HG02642 (cell line): Measurements from ENCODE around the gene B4GALNT4.
A peak's percentile ranks its signal among the peaks of the same experiment; 100 is the strongest.
"Not testable (repeated sequence)": the region's sequence is repeated elsewhere in the genome, so short reads cannot be mapped to it uniquely, and the experiment has no call there.

Source experiments
- ATAC-seq: cut with Tn5 transposase; IDR thresholded peaks from one replicate; pipeline ENCODE4 v1.9.1; 2021; ENCODE audit warnings: mild to moderate bottlenecking; ENCODE audit not compliant: unreplicated experiment, poor library complexity

The B4GALNT4 gene

GRCh38 chr11:405323-405953 is 36.1 kb downstream of the B4GALNT4 start:
- ATAC-seq = no peak

DNA sequence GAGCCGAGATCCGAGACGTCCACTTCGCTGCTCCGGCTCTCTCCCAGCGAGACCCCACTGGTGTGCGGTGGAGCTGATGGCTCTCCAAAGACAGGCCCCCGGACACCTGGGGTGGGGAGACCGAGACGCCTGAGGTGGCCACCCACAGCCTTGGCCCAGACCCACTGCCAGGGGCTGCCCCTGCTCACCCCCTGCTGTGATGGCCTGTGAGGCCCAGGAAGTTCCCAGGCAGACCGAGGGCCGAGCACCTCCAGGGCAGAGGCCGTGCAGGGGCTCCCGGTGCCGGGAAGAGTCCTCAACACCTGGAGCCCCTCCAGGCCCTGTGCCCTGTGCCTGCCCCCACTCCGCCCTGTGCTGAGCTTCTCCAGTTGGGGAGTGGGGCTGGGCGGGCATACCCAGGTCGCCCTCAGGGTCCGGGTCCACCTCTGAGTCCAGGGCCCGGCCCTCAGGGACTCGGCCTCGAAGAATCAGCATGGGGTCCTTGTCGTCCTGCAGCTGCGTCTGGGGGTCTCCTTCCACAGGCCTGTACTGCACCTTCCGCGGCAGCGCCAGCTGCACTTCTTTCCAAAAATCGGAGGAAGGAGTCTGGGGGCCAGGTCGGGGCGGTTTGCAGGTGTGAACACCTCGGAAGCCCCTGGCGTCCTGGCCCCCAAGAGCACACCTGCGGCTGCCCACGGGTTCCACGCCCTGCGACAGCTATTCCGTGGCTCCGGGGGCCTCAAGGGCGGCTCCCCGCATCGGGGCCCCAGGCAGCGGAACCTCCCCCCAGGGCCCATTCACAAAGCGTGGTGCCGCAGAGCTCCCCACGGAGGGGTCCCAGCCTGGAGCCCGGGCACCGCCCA is 36.9 kb downstream of the B4GALNT4 start:
- ATAC-seq = no peak

GRCh38 chr11:406796-407650 is 37.7 kb downstream of the B4GALNT4 start:
- peak; percentile 68 for ATAC-seq

GRCh38 chr11:407651-408123 is 38.4 kb downstream of the B4GALNT4 start:
- ATAC-seq = peak; percentile 5

DNA sequence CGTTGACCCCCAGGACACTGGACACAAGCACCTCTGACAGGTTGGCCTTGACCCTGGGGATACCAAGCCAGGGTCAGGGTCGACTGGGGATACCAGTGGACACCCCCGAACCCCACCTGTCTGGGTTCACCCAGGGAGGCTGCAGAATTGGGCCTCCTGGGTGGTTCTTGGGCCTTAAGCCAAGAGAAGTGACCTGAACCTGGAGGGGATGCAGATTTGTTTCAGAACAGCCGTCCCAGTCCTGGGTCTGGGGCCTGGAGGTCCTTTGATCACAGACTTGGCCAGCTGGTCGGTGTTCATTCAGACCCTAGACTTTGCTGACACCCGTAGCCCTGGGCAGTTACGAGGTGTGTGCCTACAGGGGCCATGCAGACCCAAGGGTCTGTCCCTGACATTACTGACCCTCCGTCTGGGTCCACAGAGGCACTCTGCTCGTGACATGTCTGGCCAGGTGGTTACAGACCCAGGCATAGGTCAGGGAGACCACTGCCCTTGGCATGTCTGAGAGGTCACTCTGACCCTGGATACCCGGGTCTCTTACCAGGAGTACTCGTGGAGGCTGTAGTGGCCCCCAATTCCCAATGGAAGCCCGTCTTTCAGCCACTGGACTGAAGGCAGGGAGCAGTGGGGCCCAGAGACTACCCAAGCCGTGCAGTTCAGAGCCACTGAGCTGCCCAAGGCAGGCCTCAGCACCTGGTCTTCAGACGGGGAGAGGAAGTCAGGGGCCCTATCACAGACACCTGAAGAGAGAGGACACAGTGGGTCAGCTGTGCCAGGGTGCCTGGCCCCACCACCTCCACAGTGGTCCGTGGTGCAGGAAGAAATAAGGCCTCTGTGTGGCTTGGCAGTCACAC is 39.1 kb downstream of the B4GALNT4 start:
- no peak for ATAC-seq

DNA sequence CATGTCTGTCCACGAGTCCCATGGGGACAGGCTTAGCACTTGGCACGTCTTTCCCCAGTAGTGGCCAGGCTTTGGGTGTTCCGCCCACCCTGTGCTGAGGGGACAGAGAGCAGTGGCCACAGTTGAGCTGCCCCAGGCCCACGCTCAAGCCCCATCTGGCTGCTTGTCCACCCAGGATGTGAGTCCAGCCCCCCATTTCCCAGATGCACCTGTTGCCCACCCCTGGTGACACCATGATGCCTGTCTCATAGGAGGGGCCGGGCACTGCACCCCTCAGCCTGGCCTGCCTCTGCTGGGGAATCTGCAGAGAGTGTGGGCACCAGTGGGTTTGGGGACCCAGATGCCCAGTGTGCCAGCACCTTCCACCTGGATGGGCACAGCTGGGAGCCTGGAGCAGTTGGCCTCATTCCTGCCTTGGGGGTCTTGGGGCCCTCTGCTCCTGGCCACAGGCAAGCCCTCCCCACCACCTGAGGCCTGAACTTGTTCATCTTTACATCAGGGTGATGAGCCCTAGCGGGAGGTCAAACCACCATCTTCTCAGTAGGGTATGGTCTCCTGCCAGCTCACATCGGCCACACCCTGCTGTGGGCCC is 39.8 kb downstream of the B4GALNT4 start:
- no peak for ATAC-seq

- no peak for ATAC-seq
These were observed 40.5 kb downstream of the B4GALNT4 start for GRCh38 chr11:409600-410483.

DNA sequence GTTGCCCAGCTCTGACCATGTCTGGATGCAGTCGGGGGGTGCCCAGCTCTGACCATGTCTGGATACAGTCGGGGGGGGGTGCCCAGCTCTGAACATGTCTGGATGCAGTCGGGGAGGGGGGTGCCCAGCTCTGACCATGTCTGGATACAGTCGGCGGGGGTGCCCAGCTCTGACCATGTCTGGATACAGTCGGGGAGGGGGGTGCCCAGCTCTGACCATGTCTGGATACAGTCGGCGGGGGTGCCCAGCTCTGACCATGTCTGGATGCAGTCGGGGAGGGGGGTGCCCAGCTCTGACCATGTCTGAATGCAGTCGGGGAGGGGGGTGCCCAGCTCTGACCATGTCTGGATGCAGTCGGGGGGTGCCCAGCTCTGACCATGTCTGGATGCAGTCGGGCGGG is 41.4 kb downstream of the B4GALNT4 start:
- not testable (repeated sequence) for ATAC-seq

DNA sequence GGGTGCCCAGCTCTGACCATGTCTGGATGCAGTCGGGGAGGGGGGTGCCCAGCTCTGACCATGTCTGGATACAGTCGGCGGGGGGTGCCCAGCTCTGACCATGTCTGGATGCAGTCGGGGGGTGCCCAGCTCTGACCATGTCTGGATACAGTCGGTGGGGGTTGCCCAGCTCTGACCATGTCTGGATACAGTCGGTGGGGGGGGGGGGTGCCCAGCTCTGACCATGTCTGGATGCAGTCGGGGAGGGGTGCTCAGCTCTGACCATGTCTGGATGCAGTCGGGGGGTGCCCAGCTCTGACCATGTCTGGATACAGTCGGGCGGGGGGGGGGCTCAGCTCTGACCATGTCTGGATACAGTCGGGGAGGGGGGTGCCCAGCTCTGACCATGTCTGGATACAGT is 42.2 kb downstream of the B4GALNT4 start:
- not testable (repeated sequence) for ATAC-seq

GRCh38 chr11:412641-413119 is 43.4 kb downstream of the B4GALNT4 start:
- no peak for ATAC-seq

DNA sequence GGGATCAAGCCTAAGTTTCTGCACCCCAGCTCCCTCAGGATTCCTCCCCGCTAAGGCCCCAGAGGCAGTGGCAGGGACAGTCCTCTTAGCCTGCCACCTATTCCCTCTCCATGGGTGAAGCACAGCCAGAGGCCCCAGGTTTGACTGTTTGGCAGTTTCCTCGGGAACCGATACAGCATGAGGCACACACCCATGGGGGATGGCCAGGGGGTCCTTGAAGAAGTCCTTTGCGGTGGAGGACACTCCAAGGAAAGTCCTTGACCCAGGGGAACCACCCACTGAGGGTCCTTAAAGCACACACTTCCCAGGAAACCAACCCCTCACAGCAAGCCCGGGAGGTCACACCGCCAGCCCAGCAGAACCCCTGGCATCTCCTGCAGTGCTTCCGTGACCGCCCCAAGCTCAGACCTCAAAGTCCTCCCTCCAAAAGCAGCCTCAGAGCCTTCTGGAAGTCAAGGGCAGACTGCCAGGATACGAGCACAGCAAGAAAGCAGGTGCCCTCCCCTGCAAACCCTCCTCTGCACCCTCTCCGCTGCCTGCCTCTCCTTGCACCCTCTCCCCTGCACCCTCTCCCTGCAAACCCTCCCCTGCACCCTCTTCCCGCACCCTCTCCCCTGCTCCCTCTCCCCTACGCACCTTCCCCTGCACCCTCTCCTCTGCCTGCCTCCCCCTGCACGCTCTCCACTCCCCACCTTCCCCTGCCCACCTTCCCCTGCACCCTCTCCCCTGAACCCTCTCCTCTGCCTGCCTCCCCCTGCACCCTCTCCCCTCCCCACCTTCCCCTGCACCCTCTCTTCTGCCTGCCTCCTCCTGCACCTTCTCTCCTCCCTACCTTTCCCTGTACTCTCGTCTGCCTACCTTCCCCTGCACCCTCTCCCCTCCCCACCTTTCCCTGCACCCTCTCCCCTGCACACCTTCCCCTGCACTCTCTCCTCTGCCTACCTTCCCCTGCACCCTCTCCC is 44.1 kb downstream of the B4GALNT4 start:
- no peak for ATAC-seq

- no peak for ATAC-seq
These were observed 45.1 kb downstream of the B4GALNT4 start for GRCh38 chr11:414318-414857.

- ATAC-seq = no peak
These were observed 46.3 kb downstream of the B4GALNT4 start for GRCh38 chr11:415640-416041.

- no peak for ATAC-seq
These were observed 46.9 kb downstream of the B4GALNT4 start for GRCh38 chr11:416051-416756.

DNA sequence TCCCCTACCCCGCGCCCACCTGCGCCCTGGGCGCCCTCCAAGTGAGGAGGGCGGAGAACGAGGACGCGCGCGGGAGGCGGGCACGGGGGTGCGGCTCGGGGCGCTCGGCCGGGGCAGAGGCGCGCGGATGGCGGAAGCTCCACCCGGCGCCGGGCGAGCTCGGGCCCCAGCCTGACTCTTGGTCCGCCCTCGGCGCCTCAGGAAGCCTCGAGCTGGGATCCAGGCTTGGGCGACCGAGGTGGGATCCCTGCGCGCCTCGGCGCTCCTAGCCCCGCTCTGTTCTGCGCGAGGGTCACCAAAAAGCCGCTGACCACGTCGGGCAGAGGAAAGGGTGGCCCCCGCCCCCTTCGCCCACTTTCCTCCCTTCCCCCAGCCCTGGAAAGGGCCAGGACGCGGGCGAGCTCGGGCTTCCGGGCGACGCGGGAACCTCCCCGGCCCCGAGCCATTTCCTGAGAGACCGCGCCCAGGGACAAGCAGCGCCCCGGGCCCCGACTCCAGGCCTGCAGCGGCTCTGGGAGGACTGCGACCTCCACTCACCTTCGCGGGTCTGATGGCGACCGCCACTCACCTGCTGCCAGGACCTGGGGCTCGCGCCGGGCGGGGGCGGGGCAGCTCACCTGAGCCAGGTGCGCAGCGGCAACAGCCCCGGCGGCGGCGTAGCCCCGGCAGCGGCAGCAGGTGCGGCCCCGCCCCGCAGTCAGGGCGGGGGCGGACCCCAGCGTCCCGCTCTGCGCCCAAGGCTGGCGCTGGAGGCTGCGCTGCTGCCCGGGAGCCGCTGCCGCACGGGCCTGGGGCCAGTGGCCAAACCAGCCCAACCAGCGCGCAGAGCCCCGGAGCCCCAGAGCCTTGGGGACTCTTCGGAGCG is 47.7 kb downstream of the B4GALNT4 start:
- ATAC-seq = no peak
